Liver (tissue), 9 donors: ENCODE measurements around the gene PLCXD3. TPM values are rescaled to one million over a fixed set of nuclear protein-coding genes. Genes with fewer than 3 reads are reported as not detected.
"Not testable (repeated sequence)": the region's sequence is repeated elsewhere in the genome, so short reads cannot be mapped to it uniquely, and the experiment has no call there.

ENCODE experiments used
- DNase-seq: peaks from one replicate; pipeline ENCODE4 v3.0.0-alpha.2; 2017; ENCODE audit warnings: low spot score
- H3K27ac ChIP-seq, 2 donors: one replicate each; pipeline ENCODE4 v1.7.0; 2013; ENCODE audit warnings: inconsistent platforms in 2 of 2, low read length in 2 of 2, control low read depth in 1 of 2, low read depth in 1 of 2, mild to moderate bottlenecking in 1 of 2
- H3K27me3 ChIP-seq, 4 donors: one replicate each; pipeline versions ENCODE4 v1.6.1 to v1.7.0; 2013; ENCODE audit warnings: low read length in 3 of 4, inconsistent platforms in 1 of 4, mild to moderate bottlenecking in 1 of 4, moderate library complexity in 1 of 4; ENCODE audit not compliant: control insufficient read depth in 4 of 4, insufficient read depth in 4 of 4
- H3K36me3 ChIP-seq, 4 donors: one replicate each; pipeline versions ENCODE4 v1.6.1 to v1.7.0; 2013; ENCODE audit warnings: low read length in 3 of 4, mild to moderate bottlenecking in 3 of 4, low read depth in 1 of 4, moderate library complexity in 1 of 4; ENCODE audit not compliant: control insufficient read depth in 4 of 4, insufficient read depth in 3 of 4
- H3K4me1 ChIP-seq, 4 donors: one replicate each; pipeline versions ENCODE4 v1.6.1 to v1.7.0; 2013; ENCODE audit warnings: low read length in 3 of 4, mild to moderate bottlenecking in 3 of 4, moderate library complexity in 1 of 4; ENCODE audit not compliant: control insufficient read depth in 4 of 4, insufficient read depth in 4 of 4
- H3K4me3 ChIP-seq, 3 donors: one replicate each; pipeline versions ENCODE4 v1.6.1 to v1.7.0; 2013; ENCODE audit warnings: low read length in 3 of 3, control low read depth in 1 of 3, low read depth in 1 of 3, mild to moderate bottlenecking in 1 of 3
- H3K9ac ChIP-seq, 2 donors: one replicate each; pipeline ENCODE4 v1.7.0; 2013; ENCODE audit warnings: low read length in 2 of 2, mild to moderate bottlenecking in 2 of 2, moderate library complexity in 2 of 2, control low read depth in 1 of 2, low read depth in 1 of 2
- H3K9me3 ChIP-seq, 4 donors: one replicate each; pipeline versions ENCODE4 v1.6.1 to v1.7.0; 2013; ENCODE audit warnings: low read length in 3 of 4; ENCODE audit not compliant: control insufficient read depth in 4 of 4
- ATF3 ChIP-seq: IDR thresholded peaks from 2 replicates; pipeline ENCODE4 v1.6.1; 2016; ENCODE audit warnings: antibody characterized with exemption
- CTCF ChIP-seq: fragments of 150-350 bp; IDR thresholded peaks from 2 replicates; pipeline ENCODE4 v1.5.1; 2017; ENCODE audit warnings: improper control_type of control experiment, low read depth, low read length; ENCODE audit not compliant: missing input control
- EGR1 ChIP-seq, 2 donors: IDR thresholded peaks; 2 replicates each; pipeline ENCODE4 v1.6.1; 2016 to 2018; ENCODE audit warnings: antibody characterized with exemption in 2 of 2, low read depth in 2 of 2
- FOXA1 ChIP-seq: IDR thresholded peaks from 2 replicates; pipeline ENCODE4 v1.6.1; 2016; ENCODE audit warnings: antibody characterized with exemption
- FOXA2 ChIP-seq: IDR thresholded peaks from 2 replicates; pipeline ENCODE4 v1.6.1; 2016; ENCODE audit warnings: antibody characterized with exemption
- GABPA ChIP-seq, 2 donors: IDR thresholded peaks in 1 of 2; conservative IDR thresholded peaks in 1 of 2; 2 replicates each; pipeline ENCODE4 v1.6.1; 2016; ENCODE audit warnings: antibody characterized with exemption in 2 of 2, mild to moderate bottlenecking in 1 of 2, moderate library complexity in 1 of 2
- HNF4A ChIP-seq, 2 donors: conservative IDR thresholded peaks; 2 replicates each; pipeline ENCODE4 v1.6.1; 2016; ENCODE audit warnings: antibody characterized with exemption in 2 of 2, mild to moderate bottlenecking in 2 of 2
- HNF4G ChIP-seq: IDR thresholded peaks from 2 replicates; pipeline ENCODE4 v1.6.1; 2016; ENCODE audit warnings: antibody characterized with exemption
- JUND ChIP-seq, 2 donors: IDR thresholded peaks; 2 replicates each; pipeline ENCODE4 v1.6.1; 2016; ENCODE audit warnings: antibody characterized with exemption in 2 of 2
- MAX ChIP-seq: IDR thresholded peaks from 2 replicates; pipeline ENCODE4 v1.6.1; 2016; ENCODE audit warnings: antibody characterized with exemption
- NR2F2 ChIP-seq: IDR thresholded peaks from 2 replicates; pipeline ENCODE4 v1.6.1; 2016; ENCODE audit warnings: antibody characterized with exemption
- RAD21 ChIP-seq, 2 donors: IDR thresholded peaks; 2 replicates each; pipeline ENCODE4 v1.6.1; 2016; ENCODE audit warnings: antibody characterized with exemption in 2 of 2, mild to moderate bottlenecking in 2 of 2
- REST ChIP-seq: IDR thresholded peaks from 2 replicates; pipeline ENCODE4 v1.6.1; 2016; ENCODE audit warnings: antibody characterized with exemption, mild to moderate bottlenecking
- RXRA ChIP-seq, 2 donors: IDR thresholded peaks; 2 replicates each; pipeline ENCODE4 v1.6.1; 2017 to 2018; ENCODE audit warnings: antibody characterized with exemption in 2 of 2, mild to moderate bottlenecking in 1 of 2
- SP1 ChIP-seq: IDR thresholded peaks from 2 replicates; pipeline ENCODE4 v1.6.1; 2018; ENCODE audit warnings: antibody characterized with exemption, mild to moderate bottlenecking
- TAF1 ChIP-seq: conservative IDR thresholded peaks from 2 replicates; pipeline ENCODE4 v1.6.1; 2016; ENCODE audit warnings: antibody characterized with exemption, mild to moderate bottlenecking
- YY1 ChIP-seq: IDR thresholded peaks from 2 replicates; pipeline ENCODE4 v1.6.1; 2016; ENCODE audit warnings: antibody characterized with exemption, mild to moderate bottlenecking
- ZBTB33 ChIP-seq: IDR thresholded peaks from 2 replicates; pipeline ENCODE4 v1.6.1; 2016; ENCODE audit warnings: antibody characterized with exemption
- WGBS: extraction: QIAGEN DNeasy Blood & Tissue Kit; methylation state at CpG from one replicate; pipeline ENCODE4 v1.1.7; 2013; 5-methylcytosine and 5-hydroxymethylcytosine counted together
- polyA plus RNA-seq, 2 donors: library from polyadenylated mRNA; stranded (reverse) in 1 of 2; unstranded in 1 of 2; fragments of 200-250 nt in 1 of 2; fragments of >200 nt in 1 of 2; fragmentation: Nextera tagmentation in 1 of 2; extraction: Ambion mirVana in 1 of 2; gene quantifications; one replicate each; pipeline versions ENCODE4 v1.2.1 to v1.2.3, GENCODE V29; 2013 to 2015
- total RNA-seq, 2 donors: library from RNA; depleted of rRNA; stranded (reverse); fragments of >200 nt; gene quantifications; one replicate each; pipeline ENCODE4 v1.2.3, GENCODE V29; 2014
- donor health status: healthy.
- donor health status: healthy.
- donor health status: healthy.
- donor health status: healthy.
- donor health status: healthy.

Gene PLCXD3
- total and polyA plus RNA-seq, 4 donors, result 0.05 to 2.4 (median 0.58) TPM

GRCh38 chr5:41482173-41482572 lies 28.2 kb downstream of the PLCXD3 start:
- Histone ChIP-seq H3K4me3 (no peak overlapping the region), H3K27ac (no peak overlapping the region), H3K27me3 (peaks cover 0 to 2% (median 0%) of the 10 kb centered on the region in 4 donors), H3K4me1 (peaks cover 0 to 1% (median 0%) of the 10 kb centered on the region in 4 donors), H3K36me3 (no peaks in the 10 kb centered on the region), H3K9me3 (peaks cover 0 to 5% (median 0%) of the 10 kb centered on the region in 4 donors), H3K9ac (no peak overlapping the region)
- 92% methylated on average over 6 of the region's 6 CpGs for WGBS
- DNase-seq, result no peak
- TF ChIP-seq RAD21 (IDR thresholded peaks at IDR 0.05), result no peak
- TF ChIP-seq JUND (IDR thresholded peaks at IDR 0.05), result no peak
- no peak for TF ChIP-seq SP1

- not testable (repeated sequence) for H3K27ac ChIP-seq, H3K4me3 ChIP-seq, DNase-seq, H3K9ac ChIP-seq, H3K27me3 ChIP-seq, H3K4me1 ChIP-seq, H3K36me3 ChIP-seq
- H3K9me3 ChIP-seq, result peaks cover 4 to 21% (median 10%) of the 10 kb centered on the region in 4 donors
- no CpG with 5 or more reads among the region's 1 CpG for WGBS
These were observed 38.7 kb downstream of the PLCXD3 start for GRCh38 chr5:41471571-41472208.

- Histone ChIP-seq H3K36me3 (no peaks in the 10 kb centered on the region), H3K27ac (no peak overlapping the region), H3K9me3 (no peaks in the 10 kb centered on the region), H3K9ac (no peak overlapping the region), H3K4me1 (no peaks in the 10 kb centered on the region), H3K4me3 (no peak overlapping the region), H3K27me3 (peaks cover 0 to 3% (median 0%) of the 10 kb centered on the region in 4 donors)
- WGBS, result 86% methylated on average over 3 of the region's 3 CpGs
- no peak for TF ChIP-seq SP1
- TF ChIP-seq REST, result no peak
- TF ChIP-seq HNF4G, result no peak
- no peak for TF ChIP-seq RAD21 (IDR thresholded peaks at IDR 0.05)
- TF ChIP-seq CTCF, result no peak
- TF ChIP-seq NR2F2, result no peak
- TF ChIP-seq ATF3, result no peak
- no peak for TF ChIP-seq RXRA (IDR thresholded peaks at IDR 0.05)
- TF ChIP-seq HNF4A (conservative IDR thresholded peaks at IDR 0.05), result no peak
- TF ChIP-seq GABPA (IDR thresholded peaks at IDR 0.05 in 1 of 2, conservative IDR thresholded peaks at IDR 0.05 in 1 of 2), result no peak
- no peak for TF ChIP-seq ZBTB33
- TF ChIP-seq FOXA2, result no peak
- no peak for TF ChIP-seq JUND (IDR thresholded peaks at IDR 0.05)
- no peak for TF ChIP-seq MAX
- no peak for TF ChIP-seq FOXA1
- TF ChIP-seq TAF1, result no peak
- TF ChIP-seq YY1, result no peak
- no peak for TF ChIP-seq EGR1 (IDR thresholded peaks at IDR 0.05; ENCODE audit: low read depth in 2 of 2)
- no peak for DNase-seq
These were observed 44.8 kb downstream of the PLCXD3 start for GRCh38 chr5:41465493-41466171.
